MG63 (cell line): ENCODE measurements around the gene EPS8L3. TPM values are rescaled to one million over a fixed set of nuclear protein-coding genes. Genes with fewer than 3 reads are reported as not detected.

ENCODE experiments used
- DNase-seq: peaks from one replicate; pipeline ENCODE4 v3.0.0-alpha.2; 2020
- H3K27me3 ChIP-seq: fragments of 250-450 bp; sonication (Bioruptor Pico); 2 replicates; pipeline ENCODE4 v1.5.1; 2020; ENCODE audit warnings: mild to moderate bottlenecking, moderate library complexity
- H3K36me3 ChIP-seq: fragments of 250-450 bp; sonication (Bioruptor Pico); 2 replicates; pipeline ENCODE4 v1.5.1; 2020; ENCODE audit warnings: mild to moderate bottlenecking, moderate library complexity
- H3K4me3 ChIP-seq: fragments of 250-450 bp; sonication (Bioruptor Pico); 2 replicates; pipeline ENCODE4 v1.5.1; 2020; ENCODE audit warnings: mild to moderate bottlenecking, moderate library complexity
- H3K9me3 ChIP-seq: fragments of 250-450 bp; sonication (Bioruptor Pico); 2 replicates; pipeline ENCODE4 v1.5.1; 2020; ENCODE audit warnings: mild to moderate bottlenecking, moderate library complexity
- total RNA-seq: library from RNA; depleted of rRNA; stranded (reverse); fragments of >200 nt; shearing (Covaris generic); gene quantifications from 2 replicates; pipeline ENCODE4 v1.2.3, GENCODE V29; 2014; ENCODE audit warnings: low replicate concordance

The EPS8L3 gene
- total RNA-seq, 1 experiment from 2014 or later, result not detected

GRCh38 chr1:109733236-109733870 is 30.4 kb downstream of the EPS8L3 start:
- DNase-seq, result no peak
- Histone ChIP-seq H3K4me3 (no peak overlapping the region), H3K9me3 (no peaks in the 10 kb centered on the region), H3K27me3 (no peaks in the 10 kb centered on the region), H3K36me3 (peaks cover 3% of the 10 kb centered on the region; the same call in 1 of the 2 replicates)

- H3K4me3 ChIP-seq, result no peak overlapping the region
- no peak for DNase-seq
- peaks cover 3% of the 10 kb centered on the region; the same call in 1 of the 2 replicates for H3K36me3 ChIP-seq
- H3K9me3 ChIP-seq, result no peaks in the 10 kb centered on the region
- H3K27me3 ChIP-seq, result no peaks in the 10 kb centered on the region
Measured at GRCh38 chr1:109732390-109732881, 31.3 kb downstream of the EPS8L3 start.

DNA sequence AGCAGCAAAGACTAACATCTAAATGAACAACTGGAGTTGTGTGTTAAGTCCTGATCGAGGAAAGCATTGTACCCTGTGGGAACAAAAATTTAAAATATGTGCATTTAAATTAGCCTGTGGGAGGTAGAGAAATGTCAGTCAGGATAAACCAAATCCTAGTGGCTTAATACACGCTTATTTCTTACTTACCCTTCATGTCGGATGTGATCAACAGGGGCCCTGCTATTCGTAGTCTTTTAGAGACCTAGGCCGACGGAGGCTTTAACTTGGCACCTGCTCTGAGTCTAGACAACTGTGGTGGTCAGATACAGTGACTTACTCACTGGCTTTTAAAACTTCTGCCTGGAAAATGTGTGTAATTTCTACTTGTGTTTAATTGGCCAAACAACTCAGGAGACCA is 33.1 kb downstream of the EPS8L3 start:
- no peak for DNase-seq

DNA sequence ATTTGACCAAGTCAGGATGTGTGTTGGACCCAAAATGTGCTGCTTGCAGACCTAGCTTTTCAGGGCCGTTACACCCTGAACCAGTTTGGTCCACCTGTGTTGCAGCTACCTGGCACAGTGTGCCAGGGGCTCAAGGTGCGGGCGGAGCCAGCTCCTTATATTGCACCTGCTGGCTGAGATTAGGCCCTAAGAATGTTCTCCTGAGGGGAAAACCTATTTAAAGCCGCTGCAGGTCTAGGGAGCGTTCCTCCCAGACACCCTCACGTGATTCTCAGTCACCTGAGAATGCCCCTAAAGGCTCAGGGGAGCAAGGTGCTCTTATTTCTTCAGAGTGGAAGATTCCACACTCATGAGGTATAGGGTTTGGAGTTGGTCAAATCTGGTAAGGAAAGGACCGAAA is 34.9 kb downstream of the EPS8L3 start:
- no peak for DNase-seq
- Histone ChIP-seq H3K4me3 (no peak overlapping the region), H3K36me3 (no peaks in the 10 kb centered on the region), H3K9me3 (no peaks in the 10 kb centered on the region), H3K27me3 (no peaks in the 10 kb centered on the region)

More for the DNA sequence above, 33.1 kb downstream of the EPS8L3 start:
- H3K36me3 ChIP-seq, result no peaks in the 10 kb centered on the region
- no peaks in the 10 kb centered on the region for H3K9me3 ChIP-seq
- no peaks in the 10 kb centered on the region for H3K27me3 ChIP-seq
- no peak overlapping the region for H3K4me3 ChIP-seq

GRCh38 chr1:109726728-109727373 is 36.9 kb downstream of the EPS8L3 start:
- no peak for DNase-seq
- no peaks in the 10 kb centered on the region for H3K27me3 ChIP-seq
- H3K4me3 ChIP-seq, result no peak overlapping the region
- no peaks in the 10 kb centered on the region for H3K9me3 ChIP-seq
- H3K36me3 ChIP-seq, result no peaks in the 10 kb centered on the region

GRCh38 chr1:109726007-109726406 is 37.7 kb downstream of the EPS8L3 start:
- Histone ChIP-seq H3K36me3 (no peaks in the 10 kb centered on the region), H3K4me3 (no peak overlapping the region), H3K27me3 (no peaks in the 10 kb centered on the region), H3K9me3 (no peaks in the 10 kb centered on the region)
- DNase-seq, result no peak

DNA sequence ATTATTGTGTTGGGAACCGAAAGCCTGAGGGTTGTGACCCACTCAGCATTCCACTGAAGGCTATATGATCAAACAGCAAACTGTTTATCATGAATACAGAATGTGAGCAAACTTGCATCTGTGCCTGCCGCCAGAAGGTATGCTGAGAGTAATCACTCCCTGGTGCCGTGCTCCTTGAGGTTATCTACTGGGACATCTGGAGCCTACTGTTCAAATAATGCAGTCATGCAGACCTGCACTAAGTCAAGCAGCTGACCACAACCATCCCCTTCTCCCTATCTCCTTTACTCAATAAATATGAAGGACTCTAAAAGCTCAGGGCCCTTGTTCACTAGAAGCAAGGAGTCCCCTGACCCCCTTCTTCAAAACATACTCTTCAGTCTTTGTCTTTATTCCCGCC is 38.2 kb downstream of the EPS8L3 start:
- Histone ChIP-seq H3K4me3 (no peak overlapping the region), H3K36me3 (no peaks in the 10 kb centered on the region), H3K9me3 (no peaks in the 10 kb centered on the region), H3K27me3 (no peaks in the 10 kb centered on the region)
- DNase-seq, result no peak

DNA sequence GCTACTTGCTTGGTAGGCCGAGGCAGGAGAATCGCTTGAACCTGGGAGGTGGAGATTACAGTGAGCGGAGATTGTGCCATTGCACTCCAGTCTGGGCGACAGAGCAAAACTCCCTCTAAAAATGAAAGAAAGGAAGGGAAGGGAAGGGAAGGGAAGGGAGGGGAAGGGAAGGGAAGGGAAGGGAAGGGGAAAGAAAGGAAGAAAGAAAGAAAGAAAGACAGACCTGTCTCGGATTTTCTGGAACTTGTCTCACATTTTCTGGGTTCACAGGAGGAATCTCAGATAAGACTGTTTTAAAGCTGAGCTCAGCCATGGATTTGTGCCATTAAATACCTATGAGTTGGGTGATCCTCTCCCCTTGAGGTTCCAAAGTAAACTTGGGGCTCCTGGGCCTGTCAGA is 38.8 kb downstream of the EPS8L3 start:
- DNase-seq, result no peak
- Histone ChIP-seq H3K36me3 (no peaks in the 10 kb centered on the region), H3K9me3 (peaks cover 2% of the 10 kb centered on the region; the same call in 1 of the 2 replicates), H3K4me3 (no peak overlapping the region), H3K27me3 (no peaks in the 10 kb centered on the region)

DNA sequence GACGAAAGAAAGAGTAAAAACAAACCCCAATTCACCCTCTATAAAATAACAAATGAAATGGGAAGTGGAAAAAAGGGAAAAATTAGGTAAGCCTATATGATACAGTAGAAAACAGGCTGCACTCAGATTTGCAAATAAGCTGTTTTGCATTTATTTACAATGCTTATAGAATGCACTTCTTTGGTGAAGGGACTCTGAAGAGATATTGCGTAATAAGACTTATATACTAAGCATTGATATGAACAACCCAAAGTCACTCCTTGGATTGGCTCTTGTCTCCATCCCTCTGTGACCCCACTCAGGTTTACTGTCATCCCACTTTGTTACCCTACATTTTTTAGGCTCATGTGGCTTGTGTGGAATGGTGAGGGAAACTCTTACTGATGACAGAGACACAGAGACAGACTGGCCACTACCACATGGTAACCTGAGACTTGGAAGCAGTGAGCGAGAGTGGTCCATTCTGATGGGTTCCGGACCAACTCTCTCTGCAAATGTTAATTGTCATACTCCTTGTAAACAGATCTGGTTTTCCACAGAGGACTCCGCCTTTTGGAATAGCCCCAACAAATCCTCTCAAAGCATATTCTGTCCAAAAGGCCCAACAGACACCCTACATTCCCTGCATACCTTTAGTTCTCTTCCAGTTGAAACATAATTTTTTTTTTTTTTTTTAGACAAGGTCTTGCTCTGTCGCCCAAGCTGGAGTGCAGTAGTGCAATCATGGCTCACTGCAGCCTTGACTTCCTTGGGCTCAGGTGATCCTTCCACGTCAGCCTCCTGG is 40.6 kb downstream of the EPS8L3 start:
- no peak for DNase-seq
- no peaks in the 10 kb centered on the region for H3K36me3 ChIP-seq
- peaks cover 2% of the 10 kb centered on the region; the same call in 1 of the 2 replicates for H3K9me3 ChIP-seq
- H3K27me3 ChIP-seq, result no peaks in the 10 kb centered on the region
- H3K4me3 ChIP-seq, result no peak overlapping the region

DNA sequence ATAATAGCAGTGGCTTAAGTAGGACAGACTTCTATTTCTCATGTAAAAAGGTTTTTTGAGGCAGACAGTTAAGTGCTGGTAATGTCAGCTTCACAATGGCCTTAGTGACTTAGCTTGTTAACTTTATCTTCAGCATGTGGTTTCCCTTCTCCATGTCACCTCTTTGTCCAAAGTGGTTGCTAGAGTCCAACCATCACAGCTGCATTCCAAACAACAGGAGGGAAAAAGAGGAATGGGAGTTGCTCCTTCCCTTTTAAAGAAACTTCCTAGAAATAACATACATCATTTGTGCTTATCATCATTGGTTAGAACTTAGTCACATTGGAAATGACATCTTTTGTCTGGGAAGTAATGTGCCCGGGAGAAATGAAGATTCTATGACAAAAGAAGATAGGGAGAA is 41.8 kb downstream of the EPS8L3 start:
- no peaks in the 10 kb centered on the region for H3K27me3 ChIP-seq
- DNase-seq, result no peak
- H3K36me3 ChIP-seq, result no peaks in the 10 kb centered on the region
- peaks cover 2% of the 10 kb centered on the region; the same call in 1 of the 2 replicates for H3K9me3 ChIP-seq
- H3K4me3 ChIP-seq, result no peak overlapping the region

DNA sequence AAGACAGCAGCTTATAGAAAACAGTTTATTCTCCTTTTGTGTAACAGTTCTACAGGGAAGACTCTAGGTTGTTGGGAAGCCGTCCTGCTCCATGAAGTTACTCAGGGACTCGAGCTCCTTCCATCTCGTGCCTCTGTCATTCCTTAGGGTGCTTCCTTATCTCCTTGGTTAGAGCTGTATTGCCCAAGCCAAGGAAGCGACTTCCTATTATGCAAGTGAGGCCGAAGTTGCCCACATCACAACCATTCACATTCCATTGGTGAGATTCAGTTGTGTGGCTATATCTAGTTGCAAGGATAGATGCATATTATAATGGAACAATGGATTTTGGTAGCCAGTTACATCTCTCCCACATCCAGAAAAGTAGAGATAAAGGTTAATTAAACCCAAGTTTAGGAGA is 42.7 kb downstream of the EPS8L3 start:
- no peak for DNase-seq
- no peak overlapping the region for H3K4me3 ChIP-seq
- peaks cover 2% of the 10 kb centered on the region; the same call in 1 of the 2 replicates for H3K9me3 ChIP-seq
- no peaks in the 10 kb centered on the region for H3K36me3 ChIP-seq
- H3K27me3 ChIP-seq, result no peaks in the 10 kb centered on the region

GRCh38 chr1:109719337-109719837 is 44.3 kb downstream of the EPS8L3 start:
- no peaks in the 10 kb centered on the region for H3K27me3 ChIP-seq
- no peak for DNase-seq
- peaks cover 2% of the 10 kb centered on the region; the same call in 1 of the 2 replicates for H3K9me3 ChIP-seq
- H3K36me3 ChIP-seq, result no peaks in the 10 kb centered on the region
- no peak overlapping the region for H3K4me3 ChIP-seq

GRCh38 chr1:109718495-109718894 is 45.2 kb downstream of the EPS8L3 start:
- DNase-seq, result no peak
- no peaks in the 10 kb centered on the region for H3K36me3 ChIP-seq
- no peak overlapping the region for H3K4me3 ChIP-seq
- H3K27me3 ChIP-seq, result no peaks in the 10 kb centered on the region
- peaks cover 2% of the 10 kb centered on the region; the same call in 1 of the 2 replicates for H3K9me3 ChIP-seq

DNA sequence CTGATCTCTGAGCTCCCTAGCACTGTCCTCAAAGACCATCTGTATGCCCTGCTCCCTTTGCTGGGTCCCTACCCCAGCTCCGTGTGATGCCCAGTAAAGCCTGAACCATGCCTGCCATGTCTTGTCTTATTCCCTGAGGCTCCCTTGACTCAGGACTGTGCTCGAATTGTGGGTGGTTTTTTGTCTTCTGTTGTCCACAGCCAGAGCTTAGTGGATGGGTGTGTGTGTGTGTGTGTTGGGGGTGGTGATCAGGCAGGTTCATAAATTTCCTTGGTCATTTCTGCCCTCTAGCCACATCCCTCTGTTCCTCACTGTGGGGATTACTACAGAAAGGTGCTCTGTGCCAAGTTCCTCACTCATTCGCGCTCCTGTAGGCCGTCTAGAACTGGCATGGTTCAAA is 46.0 kb downstream of the EPS8L3 start:
- H3K27me3 ChIP-seq, result no peaks in the 10 kb centered on the region
- peaks cover 2% of the 10 kb centered on the region; the same call in 1 of the 2 replicates for H3K9me3 ChIP-seq
- H3K36me3 ChIP-seq, result no peaks in the 10 kb centered on the region
- no peak overlapping the region for H3K4me3 ChIP-seq
- DNase-seq, result no peak

- Histone ChIP-seq H3K9me3 (peaks cover 2% of the 10 kb centered on the region; the same call in 1 of the 2 replicates), H3K4me3 (no peak overlapping the region), H3K36me3 (no peaks in the 10 kb centered on the region), H3K27me3 (no peaks in the 10 kb centered on the region)
- no peak for DNase-seq
Measured at GRCh38 chr1:109716570-109717090, 47.1 kb downstream of the EPS8L3 start.

DNA sequence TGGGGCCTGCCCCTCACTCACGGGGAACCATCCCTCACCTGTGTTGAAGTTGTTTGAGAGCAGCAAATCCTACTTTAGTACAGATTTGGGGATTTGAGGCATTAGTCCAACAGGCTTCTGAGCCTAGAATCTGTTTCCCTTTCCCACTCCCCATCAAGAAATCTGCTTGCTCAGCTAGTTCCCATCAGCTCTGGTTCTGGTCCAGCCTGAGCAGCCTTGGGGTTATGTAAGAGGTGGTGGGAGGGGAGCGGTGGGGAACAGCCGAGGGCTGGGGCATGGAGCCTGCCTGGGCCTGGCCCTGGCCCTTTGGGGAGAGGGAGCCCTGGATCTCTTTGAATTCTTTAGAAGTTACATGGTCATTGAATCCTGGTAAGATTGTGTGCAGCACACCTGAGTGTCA is 47.6 kb downstream of the EPS8L3 start:
- Histone ChIP-seq H3K4me3 (no peak overlapping the region), H3K9me3 (peaks cover 2% of the 10 kb centered on the region; the same call in 1 of the 2 replicates), H3K36me3 (no peaks in the 10 kb centered on the region), H3K27me3 (no peaks in the 10 kb centered on the region)
- DNase-seq, result no peak
